ENCODE results near the gene PKP1. TPM values are rescaled to one million over a fixed set of nuclear protein-coding genes. Genes with fewer than 3 reads are reported as not detected.

PKP1 gene
- total RNA-seq, 1 donor from 2014 or later, result not detected

- H3K4me1 Mint-ChIP-seq (ENCODE audit: low read depth), result no peaks in the 10 kb centered on the region
- H3K27me3 Mint-ChIP-seq (ENCODE audit: low read depth), result peaks cover 5% of the 10 kb centered on the region
- intact Hi-C loops (cut with micrococcal nuclease), result no loop called here
- no peaks in the 10 kb centered on the region for H3K36me3 Mint-ChIP-seq (ENCODE audit: low read depth)
- no peak for DNase-seq (ENCODE audit: low spot score)
- H3K4me3 Mint-ChIP-seq (ENCODE audit: low read depth), result no peak overlapping the region
- H3K27ac Mint-ChIP-seq, result no peak overlapping the region
- H3K9me3 Mint-ChIP-seq, result no peaks in the 10 kb centered on the region
These were observed 67.0 kb downstream of the PKP1 start for GRCh38 chr1:201350361-201350725.

- Mint-ChIP-seq H3K4me1 (ENCODE audit: low read depth) (no peaks in the 10 kb centered on the region), H3K36me3 (ENCODE audit: low read depth) (no peaks in the 10 kb centered on the region), H3K9me3 (no peaks in the 10 kb centered on the region), H3K27me3 (ENCODE audit: low read depth) (peaks cover 5% of the 10 kb centered on the region), H3K4me3 (ENCODE audit: low read depth) (no peak overlapping the region), H3K27ac (no peak overlapping the region)
- no peak for DNase-seq (ENCODE audit: low spot score)
- intact Hi-C loops (cut with micrococcal nuclease), result no loop called here
These were observed 67.6 kb downstream of the PKP1 start for GRCh38 chr1:201350884-201351283.

- peaks cover 5% of the 10 kb centered on the region for H3K27me3 Mint-ChIP-seq (ENCODE audit: low read depth)
- H3K36me3 Mint-ChIP-seq (ENCODE audit: low read depth), result no peaks in the 10 kb centered on the region
- H3K4me3 Mint-ChIP-seq (ENCODE audit: low read depth), result no peak overlapping the region
- no peaks in the 10 kb centered on the region for H3K9me3 Mint-ChIP-seq
- H3K27ac Mint-ChIP-seq, result no peak overlapping the region
- intact Hi-C loops (cut with micrococcal nuclease), result no loop called here
- no peaks in the 10 kb centered on the region for H3K4me1 Mint-ChIP-seq (ENCODE audit: low read depth)
- DNase-seq (ENCODE audit: low spot score), result no peak
These were observed 68.3 kb downstream of the PKP1 start for GRCh38 chr1:201351617-201352016.

- Mint-ChIP-seq H3K9me3 (no peaks in the 10 kb centered on the region), H3K27me3 (ENCODE audit: low read depth) (peaks cover 2% of the 10 kb centered on the region), H3K4me1 (ENCODE audit: low read depth) (no peaks in the 10 kb centered on the region), H3K27ac (no peak overlapping the region), H3K4me3 (ENCODE audit: low read depth) (no peak overlapping the region), H3K36me3 (ENCODE audit: low read depth) (no peaks in the 10 kb centered on the region)
- no peak for DNase-seq (ENCODE audit: low spot score)
- intact Hi-C loops (cut with micrococcal nuclease), result no loop called here
These were observed 70.1 kb downstream of the PKP1 start for GRCh38 chr1:201353186-201353940.

GRCh38 chr1:201354151-201354900, 71.0 kb downstream of the PKP1 start:
- no peaks in the 10 kb centered on the region for H3K9me3 Mint-ChIP-seq
- no peak overlapping the region for H3K27ac Mint-ChIP-seq
- peaks cover 2% of the 10 kb centered on the region for H3K27me3 Mint-ChIP-seq (ENCODE audit: low read depth)
- no peaks in the 10 kb centered on the region for H3K36me3 Mint-ChIP-seq (ENCODE audit: low read depth)
- H3K4me1 Mint-ChIP-seq (ENCODE audit: low read depth), result no peaks in the 10 kb centered on the region
- H3K4me3 Mint-ChIP-seq (ENCODE audit: low read depth), result no peak overlapping the region
- no peak for DNase-seq (ENCODE audit: low spot score)
- intact Hi-C loops (cut with micrococcal nuclease), result no loop called here

GRCh38 chr1:201354901-201355295, 71.6 kb downstream of the PKP1 start:
- intact Hi-C loops (cut with micrococcal nuclease), result no loop called here
- Mint-ChIP-seq H3K36me3 (ENCODE audit: low read depth) (no peaks in the 10 kb centered on the region), H3K9me3 (no peaks in the 10 kb centered on the region), H3K4me3 (ENCODE audit: low read depth) (no peak overlapping the region), H3K4me1 (ENCODE audit: low read depth) (no peaks in the 10 kb centered on the region), H3K27me3 (ENCODE audit: low read depth) (no peaks in the 10 kb centered on the region), H3K27ac (no peak overlapping the region)
- no peak for DNase-seq (ENCODE audit: low spot score)

GRCh38 chr1:201355471-201355870, 72.2 kb downstream of the PKP1 start:
- intact Hi-C loops (cut with micrococcal nuclease), result no loop called here
- no peaks in the 10 kb centered on the region for H3K9me3 Mint-ChIP-seq
- no peaks in the 10 kb centered on the region for H3K36me3 Mint-ChIP-seq (ENCODE audit: low read depth)
- no peaks in the 10 kb centered on the region for H3K4me1 Mint-ChIP-seq (ENCODE audit: low read depth)
- no peak overlapping the region for H3K4me3 Mint-ChIP-seq (ENCODE audit: low read depth)
- H3K27ac Mint-ChIP-seq, result no peak overlapping the region
- H3K27me3 Mint-ChIP-seq (ENCODE audit: low read depth), result no peaks in the 10 kb centered on the region
- DNase-seq (ENCODE audit: low spot score), result no peak

- Mint-ChIP-seq H3K36me3 (ENCODE audit: low read depth) (no peaks in the 10 kb centered on the region), H3K27me3 (ENCODE audit: low read depth) (no peaks in the 10 kb centered on the region), H3K9me3 (no peaks in the 10 kb centered on the region), H3K27ac (no peak overlapping the region), H3K4me1 (ENCODE audit: low read depth) (no peaks in the 10 kb centered on the region), H3K4me3 (ENCODE audit: low read depth) (no peak overlapping the region)
- intact Hi-C loops (cut with micrococcal nuclease), result no loop called here
- DNase-seq (ENCODE audit: low spot score), result no peak
These were observed 72.9 kb downstream of the PKP1 start for GRCh38 chr1:201356236-201356635.

- DNase-seq (ENCODE audit: low spot score), result no peak
- Mint-ChIP-seq H3K9me3 (no peaks in the 10 kb centered on the region), H3K27me3 (ENCODE audit: low read depth) (peaks cover under 1% of the 10 kb centered on the region), H3K27ac (no peak overlapping the region), H3K4me3 (ENCODE audit: low read depth) (no peak overlapping the region), H3K36me3 (ENCODE audit: low read depth) (no peaks in the 10 kb centered on the region), H3K4me1 (ENCODE audit: low read depth) (no peaks in the 10 kb centered on the region)
- intact Hi-C loops (cut with micrococcal nuclease), result no loop called here
These were observed 73.4 kb downstream of the PKP1 start for GRCh38 chr1:201356701-201357100.

- H3K36me3 Mint-ChIP-seq (ENCODE audit: low read depth), result no peaks in the 10 kb centered on the region
- intact Hi-C loops (cut with micrococcal nuclease), result no loop called here
- no peak for DNase-seq (ENCODE audit: low spot score)
- no peaks in the 10 kb centered on the region for H3K4me1 Mint-ChIP-seq (ENCODE audit: low read depth)
- H3K27ac Mint-ChIP-seq, result no peak overlapping the region
- H3K4me3 Mint-ChIP-seq (ENCODE audit: low read depth), result no peak overlapping the region
- H3K9me3 Mint-ChIP-seq, result no peaks in the 10 kb centered on the region
- H3K27me3 Mint-ChIP-seq (ENCODE audit: low read depth), result peaks cover 2% of the 10 kb centered on the region
These were observed 73.9 kb downstream of the PKP1 start for GRCh38 chr1:201357211-201357610.

GRCh38 chr1:201357636-201358348, 74.5 kb downstream of the PKP1 start:
- DNase-seq (ENCODE audit: low spot score), result no peak
- no peaks in the 10 kb centered on the region for H3K9me3 Mint-ChIP-seq
- no peak overlapping the region for H3K27ac Mint-ChIP-seq
- no peaks in the 10 kb centered on the region for H3K36me3 Mint-ChIP-seq (ENCODE audit: low read depth)
- H3K27me3 Mint-ChIP-seq (ENCODE audit: low read depth), result peaks cover 2% of the 10 kb centered on the region
- H3K4me1 Mint-ChIP-seq (ENCODE audit: low read depth), result no peaks in the 10 kb centered on the region
- intact Hi-C loops (cut with micrococcal nuclease), result no loop called here
- no peak overlapping the region for H3K4me3 Mint-ChIP-seq (ENCODE audit: low read depth)

GRCh38 chr1:201358596-201358995, 75.3 kb downstream of the PKP1 start:
- Mint-ChIP-seq H3K4me1 (ENCODE audit: low read depth) (no peaks in the 10 kb centered on the region), H3K27me3 (ENCODE audit: low read depth) (peaks cover 5% of the 10 kb centered on the region), H3K27ac (no peak overlapping the region), H3K4me3 (ENCODE audit: low read depth) (no peak overlapping the region), H3K36me3 (ENCODE audit: low read depth) (no peaks in the 10 kb centered on the region), H3K9me3 (no peaks in the 10 kb centered on the region)
- intact Hi-C loops (cut with micrococcal nuclease), result no loop called here
- no peak for DNase-seq (ENCODE audit: low spot score)

Data from activated T-helper 2 cell treated with anti-CD3 and anti-CD28 coated beads, Interferon-gamma antibody, Interleukin-2, Interleukin-4, amounts not matched to agents 10 μg/mL and 5 μg/mL and 100 μg/mL, durations not matched to agents 14 hours and 24 hours and 36 hours (primary cell).